Hepatocyte (in vitro differentiated cells): ENCODE measurements around the gene RDM1. TPM values are rescaled to one million over a fixed set of nuclear protein-coding genes. Genes with fewer than 3 reads are reported as not detected.
A peak's percentile ranks its signal among the peaks of the same experiment; 100 is the strongest.

Experiments
- DNase-seq: peaks from one replicate; pipeline ENCODE4 v3.0.0-alpha.2; 2016; ENCODE audit warnings: low spot score
- H2AFZ ChIP-seq: fragments of 200-600 bp; sonication (generic); 2 replicates; pipeline ENCODE4 v1.6.0; 2016; ENCODE audit warnings: antibody characterized with exemption, mild to moderate bottlenecking
- H3K27ac ChIP-seq: fragments of 200-600 bp; sonication (generic); 2 replicates; pipeline ENCODE4 v1.5.1; 2016; ENCODE audit warnings: mild to moderate bottlenecking
- H3K27me3 ChIP-seq: fragments of 200-600 bp; sonication (generic); 2 replicates; pipeline ENCODE4 v1.6.1; 2016
- H3K36me3 ChIP-seq: fragments of 200-600 bp; sonication (generic); replicated peaks from 2 replicates; pipeline ENCODE4 v1.5.1; 2016; ENCODE audit warnings: low read depth; ENCODE audit not compliant: insufficient read depth
- H3K4me1 ChIP-seq: fragments of 200-600 bp; sonication (generic); 2 replicates; pipeline ENCODE4 v1.5.1; 2016; ENCODE audit warnings: mild to moderate bottlenecking, moderate library complexity; ENCODE audit not compliant: insufficient read depth
- H3K4me2 ChIP-seq: fragments of 200-600 bp; sonication (generic); 2 replicates; pipeline ENCODE4 v1.6.0; 2016
- H3K4me3 ChIP-seq: fragments of 200-600 bp; sonication (generic); 2 replicates; pipeline ENCODE4 v1.5.1; 2016; ENCODE audit warnings: mild to moderate bottlenecking
- H3K79me2 ChIP-seq: fragments of 200-600 bp; sonication (generic); 2 replicates; pipeline ENCODE4 v1.6.0; 2017; ENCODE audit warnings: mild to moderate bottlenecking
- H3K9me2 ChIP-seq: fragments of 200-600 bp; sonication (generic); replicated peaks from 2 replicates; pipeline ENCODE4 v1.6.0; 2017; ENCODE audit warnings: mild to moderate bottlenecking; ENCODE audit not compliant: insufficient read depth
- H3K9me3 ChIP-seq: fragments of 200-600 bp; sonication (generic); 2 replicates; pipeline ENCODE4 v1.5.1; 2016; ENCODE audit warnings: low read depth, mild to moderate bottlenecking
- H4K20me1 ChIP-seq: fragments of 200-600 bp; sonication (generic); 2 replicates; pipeline ENCODE4 v1.6.0; 2016; ENCODE audit warnings: mild to moderate bottlenecking; ENCODE audit not compliant: insufficient read depth, poor library complexity, severe bottlenecking
- EZH2 ChIP-seq: fragments of 200-600 bp; sonication (generic); IDR thresholded peaks from 2 replicates; pipeline ENCODE4 v1.6.1; 2016; ENCODE audit warnings: antibody characterized with exemption, mild to moderate bottlenecking, borderline replicate concordance
- EZH2phosphoT487 ChIP-seq: fragments of 200-600 bp; sonication (generic); IDR thresholded peaks from one replicate; pipeline ENCODE4 v1.6.1; 2018; ENCODE audit warnings: antibody characterized with exemption, mild to moderate bottlenecking, low read depth, moderate library complexity; ENCODE audit not compliant: unreplicated experiment, severe bottlenecking
- WGBS: methylation state at CpG from one replicate; pipeline ENCODE4 v1.1.6; 2016; ENCODE audit warnings: low lambda C conversion rate; ENCODE audit errors: missing lambda C conversion rate; 5-methylcytosine and 5-hydroxymethylcytosine counted together
- polyA plus RNA-seq: library from polyadenylated mRNA; unstranded; fragments of >200 nt; fragmentation: Nextera tagmentation; extraction: Ambion mirVana; gene quantifications from 2 replicates; pipeline ENCODE4 v1.2.1, GENCODE V29; 2016
- total RNA-seq: library from RNA; depleted of rRNA; stranded (reverse); fragments of >200 nt; gene quantifications from 2 replicates; pipeline ENCODE4 v1.2.3, GENCODE V29; 2014
- TF ChIP-seq, protein P1 (sequence below): fragments of 200-600 bp; sonication (generic); IDR thresholded peaks from 2 replicates; pipeline ENCODE4 v1.5.1; 2016; ENCODE audit warnings: antibody characterized with exemption, mild to moderate bottlenecking; ENCODE audit not compliant: poor library complexity

RDM1 gene
- total and polyA plus RNA-seq, 2 experiments from 2014 or later: 0.87 TPM; not detected in 1

DNA sequence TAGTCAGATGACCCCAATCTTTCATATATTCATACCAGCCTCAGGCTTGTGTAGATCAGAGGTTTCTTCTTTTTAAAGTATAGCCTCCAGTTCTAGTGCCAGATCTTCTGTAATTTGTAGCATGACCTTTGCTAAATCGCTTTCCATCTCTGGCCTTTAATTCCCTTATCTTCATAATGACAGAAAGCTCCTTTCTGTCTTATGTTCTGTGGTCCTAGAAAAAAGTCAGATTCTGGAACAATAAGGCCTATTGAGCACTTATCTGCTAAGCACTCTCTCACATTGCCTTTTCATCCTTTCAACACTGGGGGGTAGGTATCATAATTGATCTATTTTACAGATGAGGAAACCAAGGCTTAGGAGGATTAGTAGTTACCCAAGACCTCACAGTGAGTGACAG, 41.5 kb upstream of the RDM1 start:
- no peaks in the 10 kb centered on the region for H3K36me3 ChIP-seq
- no peaks in the 10 kb centered on the region for H3K9me2 ChIP-seq
- peak overlapping the region; percentile 82 for H3K27ac ChIP-seq
- no peaks in the 10 kb centered on the region for H4K20me1 ChIP-seq
- H3K79me2 ChIP-seq: no peaks in the 10 kb centered on the region
- TF ChIP-seq EZH2 (no peak), EZH2phosphoT487 (no peak)
- TF ChIP-seq, protein P1, sequence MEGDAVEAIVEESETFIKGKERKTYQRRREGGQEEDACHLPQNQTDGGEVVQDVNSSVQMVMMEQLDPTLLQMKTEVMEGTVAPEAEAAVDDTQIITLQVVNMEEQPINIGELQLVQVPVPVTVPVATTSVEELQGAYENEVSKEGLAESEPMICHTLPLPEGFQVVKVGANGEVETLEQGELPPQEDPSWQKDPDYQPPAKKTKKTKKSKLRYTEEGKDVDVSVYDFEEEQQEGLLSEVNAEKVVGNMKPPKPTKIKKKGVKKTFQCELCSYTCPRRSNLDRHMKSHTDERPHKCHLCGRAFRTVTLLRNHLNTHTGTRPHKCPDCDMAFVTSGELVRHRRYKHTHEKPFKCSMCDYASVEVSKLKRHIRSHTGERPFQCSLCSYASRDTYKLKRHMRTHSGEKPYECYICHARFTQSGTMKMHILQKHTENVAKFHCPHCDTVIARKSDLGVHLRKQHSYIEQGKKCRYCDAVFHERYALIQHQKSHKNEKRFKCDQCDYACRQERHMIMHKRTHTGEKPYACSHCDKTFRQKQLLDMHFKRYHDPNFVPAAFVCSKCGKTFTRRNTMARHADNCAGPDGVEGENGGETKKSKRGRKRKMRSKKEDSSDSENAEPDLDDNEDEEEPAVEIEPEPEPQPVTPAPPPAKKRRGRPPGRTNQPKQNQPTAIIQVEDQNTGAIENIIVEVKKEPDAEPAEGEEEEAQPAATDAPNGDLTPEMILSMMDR: no peak
- H3K4me1 ChIP-seq: peaks cover 27% of the 10 kb centered on the region
- no peak overlapping the region for H3K4me3 ChIP-seq
- H3K4me2 ChIP-seq: peak overlapping the region; percentile 24
- no peaks in the 10 kb centered on the region for H3K27me3 ChIP-seq
- WGBS: 63% methylated on average over 1 of the region's 1 CpG
- H2AFZ ChIP-seq: no peak overlapping the region
- no peak for DNase-seq
- no peaks in the 10 kb centered on the region for H3K9me3 ChIP-seq

DNA sequence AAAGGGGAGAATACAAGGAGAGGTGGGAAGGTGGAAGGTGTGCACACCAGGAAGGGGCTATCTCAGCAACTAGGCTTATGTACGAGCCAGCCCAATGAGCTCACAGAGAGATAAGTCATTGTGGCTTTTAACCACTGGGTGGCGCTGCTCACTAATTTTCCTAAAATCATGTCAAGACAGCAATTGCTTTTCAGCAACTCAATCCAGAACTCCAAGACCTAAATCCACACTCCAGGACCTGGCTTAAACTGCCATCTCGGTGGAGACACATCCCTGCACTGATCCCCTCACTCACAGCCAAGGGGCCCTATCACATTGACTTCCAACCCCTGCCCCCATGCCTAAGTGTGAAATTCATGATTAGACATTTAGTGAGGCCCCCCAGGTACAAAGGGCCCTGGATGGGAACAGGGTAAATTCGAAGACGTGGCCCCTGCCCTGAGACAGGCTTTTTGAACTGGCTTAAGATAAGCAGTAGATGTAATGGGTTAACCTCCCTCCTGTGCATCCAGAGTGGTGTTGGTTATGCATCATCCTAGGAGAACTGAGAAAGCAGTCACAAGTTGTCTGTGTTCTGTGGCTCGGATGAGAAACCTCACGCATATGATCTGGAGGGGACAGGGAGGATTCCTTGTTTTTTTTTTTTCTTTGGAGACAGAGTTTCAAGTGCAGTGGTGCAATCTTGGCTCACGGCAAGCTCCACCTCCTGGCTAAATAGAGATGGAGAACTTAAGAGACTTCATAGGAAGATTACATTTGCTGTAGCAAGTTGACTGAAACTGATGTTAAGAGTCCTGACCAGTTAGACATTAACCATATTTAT, 39.2 kb upstream of the RDM1 start:
- Histone ChIP-seq H3K4me3 (no peak overlapping the region), H3K27me3 (no peaks in the 10 kb centered on the region), H4K20me1 (no peaks in the 10 kb centered on the region), H3K9me2 (no peaks in the 10 kb centered on the region), H2AFZ (no peak overlapping the region), H3K4me2 (peak overlapping the region; percentile 58), H3K9me3 (no peaks in the 10 kb centered on the region), H3K4me1 (peaks cover 27% of the 10 kb centered on the region), H3K27ac (peak overlapping the region; percentile 89), H3K79me2 (no peaks in the 10 kb centered on the region), H3K36me3 (no peaks in the 10 kb centered on the region)
- 32% methylated on average over 8 of the region's 8 CpGs for WGBS
- DNase-seq: peak; percentile 93
- TF ChIP-seq EZH2phosphoT487 (no peak), EZH2 (no peak)
- TF ChIP-seq, protein P1: peak; percentile 86

DNA sequence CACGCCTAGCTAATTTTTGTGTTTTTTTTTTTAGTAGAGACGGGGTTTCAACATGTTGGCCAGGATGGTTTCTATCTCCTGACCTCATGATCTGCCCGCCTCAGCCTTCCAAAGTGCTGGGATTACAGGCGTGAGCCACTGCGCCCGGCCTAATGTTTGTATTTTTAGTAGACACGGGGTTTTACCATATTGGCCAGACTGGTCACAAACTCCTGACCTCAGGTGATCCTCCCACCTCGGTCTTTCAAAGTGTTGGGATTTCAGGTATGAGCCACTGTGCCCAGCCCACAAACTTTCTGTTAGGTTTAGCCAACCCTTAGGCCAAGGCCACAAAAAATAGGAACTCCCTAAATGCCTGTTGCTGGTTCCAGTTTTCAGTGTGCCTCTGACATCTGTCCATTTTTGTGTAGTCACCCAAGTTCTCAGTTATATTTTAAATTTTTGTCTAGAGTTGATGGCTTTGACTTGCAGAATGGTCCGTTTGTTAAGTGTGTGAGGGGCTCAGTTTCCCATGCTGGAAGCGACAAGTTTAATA, 38.0 kb upstream of the RDM1 start:
- no peaks in the 10 kb centered on the region for H3K9me2 ChIP-seq
- no peaks in the 10 kb centered on the region for H3K27me3 ChIP-seq
- TF ChIP-seq EZH2phosphoT487 (no peak), EZH2 (no peak)
- H3K27ac ChIP-seq: no peak overlapping the region
- no peak overlapping the region for H3K4me2 ChIP-seq
- H3K36me3 ChIP-seq: no peaks in the 10 kb centered on the region
- no peaks in the 10 kb centered on the region for H3K9me3 ChIP-seq
- no peak overlapping the region for H2AFZ ChIP-seq
- no peak for DNase-seq
- H3K4me3 ChIP-seq: no peak overlapping the region
- H4K20me1 ChIP-seq: no peaks in the 10 kb centered on the region
- H3K79me2 ChIP-seq: no peaks in the 10 kb centered on the region
- peaks cover 16% of the 10 kb centered on the region for H3K4me1 ChIP-seq
- WGBS: 82% methylated on average over 10 of the region's 10 CpGs

DNA sequence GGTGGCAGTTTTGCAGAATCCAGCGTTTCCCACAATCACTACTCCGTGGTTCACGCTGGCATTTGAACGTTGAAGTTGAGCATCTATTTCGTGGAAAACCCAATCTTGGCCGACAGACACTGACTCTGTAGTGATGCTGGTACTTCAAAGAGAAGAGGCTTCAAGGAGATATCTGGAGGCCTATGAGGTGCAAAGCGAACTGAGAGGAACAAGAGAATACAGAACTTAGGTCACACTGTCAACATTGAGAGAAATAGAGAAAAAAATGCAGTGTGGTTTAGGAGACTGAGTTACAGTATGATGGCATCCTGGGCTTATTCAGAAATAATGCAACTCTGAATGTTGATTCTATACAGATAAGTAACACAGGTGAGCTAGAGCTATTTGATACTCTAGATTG, 34.7 kb upstream of the RDM1 start:
- 93% methylated on average over 7 of the region's 7 CpGs for WGBS
- H3K27me3 ChIP-seq: no peaks in the 10 kb centered on the region
- DNase-seq: no peak

More for the DNA sequence above, 34.7 kb upstream of the RDM1 start:
- no peak for TF ChIP-seq EZH2
- no peak for TF ChIP-seq EZH2phosphoT487
- TF ChIP-seq, protein P1: no peak
- no peaks in the 10 kb centered on the region for H3K36me3 ChIP-seq
- no peak overlapping the region for H3K4me2 ChIP-seq
- no peak overlapping the region for H2AFZ ChIP-seq
- no peak overlapping the region for H3K27ac ChIP-seq
- H3K9me2 ChIP-seq: no peaks in the 10 kb centered on the region
- H3K9me3 ChIP-seq: no peaks in the 10 kb centered on the region
- no peaks in the 10 kb centered on the region for H3K4me1 ChIP-seq
- H3K4me3 ChIP-seq: no peak overlapping the region
- H4K20me1 ChIP-seq: no peaks in the 10 kb centered on the region
- no peaks in the 10 kb centered on the region for H3K79me2 ChIP-seq
